Trophoblast cell (in vitro differentiated cells and primary cell): Measurements from ENCODE around the gene SERINC5.
A peak's percentile ranks its signal among the peaks of the same experiment; 100 is the strongest.

Source experiments
- DNase-seq, 2 donors: peaks; one replicate each; pipeline ENCODE4 v3.0.0-alpha.2; 2016
- H2AFZ ChIP-seq: 2 replicates; pipeline ENCODE4 v1.6.1; 2013; ENCODE audit warnings: low read length, moderate library complexity, mild to moderate bottlenecking; ENCODE audit not compliant: insufficient read depth, poor library complexity
- H2AK5ac ChIP-seq: 2 replicates; pipeline ENCODE4 v1.6.1; 2013; ENCODE audit warnings: mild to moderate bottlenecking, low read length
- H2BK120ac ChIP-seq: 2 replicates; pipeline ENCODE4 v1.6.1; 2013; ENCODE audit warnings: low read length, mild to moderate bottlenecking, moderate library complexity; ENCODE audit not compliant: insufficient read depth, poor library complexity
- H2BK12ac ChIP-seq: 2 replicates; pipeline ENCODE4 v1.6.1; 2013; ENCODE audit warnings: mild to moderate bottlenecking, low read length, moderate library complexity
- H2BK5ac ChIP-seq: 2 replicates; pipeline ENCODE4 v1.6.1; 2013; ENCODE audit warnings: low read length, low read depth, moderate library complexity, mild to moderate bottlenecking; ENCODE audit not compliant: poor library complexity
- H3K14ac ChIP-seq: 2 replicates; pipeline ENCODE4 v1.6.1; 2013; ENCODE audit warnings: mild to moderate bottlenecking, low read length
- H3K18ac ChIP-seq: 2 replicates; pipeline ENCODE4 v1.6.1; 2013; ENCODE audit warnings: mild to moderate bottlenecking, low read length
- H3K23ac ChIP-seq: 2 replicates; pipeline ENCODE4 v1.6.1; 2013; ENCODE audit warnings: low read length
- H3K27ac ChIP-seq: 2 replicates; pipeline ENCODE4 v1.5.1; 2013; ENCODE audit warnings: low read depth, mild to moderate bottlenecking, inconsistent platforms, low read length, moderate library complexity
- H3K27me3 ChIP-seq: 2 replicates; pipeline ENCODE4 v1.6.1; 2013; ENCODE audit warnings: inconsistent platforms, mild to moderate bottlenecking, low read length, moderate library complexity; ENCODE audit not compliant: insufficient read depth
- H3K36me3 ChIP-seq, 2 experiments: 1 replicate in 1 of 2; 2 replicates in 1 of 2; pipeline ENCODE4 v1.6.1; 2013; ENCODE audit warnings: low read length in 2 of 2, mild to moderate bottlenecking in 2 of 2, moderate library complexity in 1 of 2; ENCODE audit not compliant: insufficient read depth in 2 of 2, control insufficient read depth in 1 of 2
- H3K4ac ChIP-seq: 2 replicates; pipeline ENCODE4 v1.6.1; 2013; ENCODE audit warnings: low read depth, mild to moderate bottlenecking, low read length, moderate library complexity
- H3K4me1 ChIP-seq, 2 experiments: 1 replicate in 1 of 2; 2 replicates in 1 of 2; pipeline ENCODE4 v1.6.1; 2013; ENCODE audit warnings: low read length in 2 of 2, mild to moderate bottlenecking in 2 of 2, moderate library complexity in 1 of 2; ENCODE audit not compliant: insufficient read depth in 2 of 2, control insufficient read depth in 1 of 2
- H3K4me2 ChIP-seq: 2 replicates; pipeline ENCODE4 v1.6.1; 2013; ENCODE audit warnings: inconsistent platforms, mild to moderate bottlenecking, low read length, moderate library complexity
- H3K4me3 ChIP-seq: 2 replicates; pipeline ENCODE4 v1.5.1; 2013; ENCODE audit warnings: mild to moderate bottlenecking, low read depth, low read length, inconsistent platforms
- H3K79me1 ChIP-seq: one replicate; pipeline ENCODE4 v1.6.1; 2013; ENCODE audit warnings: low read length
- H3K79me2 ChIP-seq: 2 replicates; pipeline ENCODE4 v1.6.1; 2013; ENCODE audit warnings: low read length, mild to moderate bottlenecking; ENCODE audit not compliant: control insufficient read depth, insufficient read depth, poor library complexity
- H3K9ac ChIP-seq: 2 replicates; pipeline ENCODE4 v1.6.1; 2013; ENCODE audit warnings: mild to moderate bottlenecking, low read length
- H3K9me3 ChIP-seq: 2 replicates; pipeline ENCODE4 v1.6.1; 2013; ENCODE audit warnings: low read depth, mild to moderate bottlenecking, control low read depth, inconsistent platforms, low read length; ENCODE audit not compliant: insufficient read depth
- H4K12ac ChIP-seq: 2 replicates; pipeline ENCODE4 v1.6.1; 2013; ENCODE audit warnings: low read depth, mild to moderate bottlenecking, low read length, moderate library complexity
- H4K8ac ChIP-seq: 2 replicates; pipeline ENCODE4 v1.6.1; 2013; ENCODE audit warnings: low read depth, mild to moderate bottlenecking, low read length, moderate library complexity
- H4K91ac ChIP-seq: one replicate; pipeline ENCODE4 v1.6.1; 2013; ENCODE audit warnings: low read depth, mild to moderate bottlenecking, low read length, moderate library complexity
- WGBS: extraction: QIAGEN DNeasy Blood & Tissue Kit; methylation state at CpG from one replicate; pipeline ENCODE4 v1.1.7; 2013; ENCODE audit warnings: missing lambda C conversion rate; ENCODE audit not compliant: insufficient read length, insufficient coverage; ENCODE audit errors: extremely low coverage; 5-methylcytosine and 5-hydroxymethylcytosine counted together

SERINC5 gene

GRCh38 chr5:80090884-80091166, 165.0 kb downstream of the SERINC5 start:
- Histone ChIP-seq H3K79me1 (no peaks in the 10 kb centered on the region), H4K8ac (no peak overlapping the region), H2BK120ac (no peak overlapping the region), H3K14ac (no peak overlapping the region), H2BK5ac (no peak overlapping the region), H3K79me2 (no peaks in the 10 kb centered on the region), H3K36me3 (no peaks in the 10 kb centered on the region), H2AFZ (no peak overlapping the region), H3K23ac (no peak overlapping the region), H3K4me3 (no peak overlapping the region), H3K9ac (no peak overlapping the region), H2BK12ac (no peak overlapping the region), H3K4me2 (no peak overlapping the region), H2AK5ac (no peak overlapping the region), H3K4ac (no peak overlapping the region), H3K27me3 (no peaks in the 10 kb centered on the region), H3K9me3 (no peaks in the 10 kb centered on the region), H3K18ac (no peak overlapping the region), H4K91ac (no peak overlapping the region), H3K27ac (no peak overlapping the region), H4K12ac (no peak overlapping the region), H3K4me1 (no peaks in the 10 kb centered on the region)
- DNase-seq = no peak
- no CpG with 5 or more reads among the region's 5 CpGs for WGBS

GRCh38 chr5:80083101-80083890, 172.6 kb downstream of the SERINC5 start:
- WGBS = 100% methylated on average over 2 of the region's 19 CpGs
- H3K36me3 ChIP-seq = no peaks in the 10 kb centered on the region

DNA sequence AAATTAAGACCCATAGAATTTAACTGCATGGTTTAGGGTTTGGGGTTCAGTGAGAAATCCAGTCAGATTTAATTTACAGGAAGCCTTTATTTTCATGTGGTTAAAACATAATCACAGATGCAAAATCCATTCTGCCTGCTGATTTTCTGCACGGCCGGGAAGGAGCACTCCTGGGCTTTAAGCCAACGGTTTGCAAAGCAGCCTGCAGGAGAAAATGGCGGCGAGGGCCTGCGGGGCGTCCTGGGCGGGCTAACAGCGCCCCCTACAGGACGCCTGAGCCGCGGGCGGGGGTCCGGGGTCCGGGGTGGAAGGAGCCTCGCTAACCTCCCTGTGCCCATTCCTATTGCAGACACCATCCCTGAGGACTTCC, 173.1 kb downstream of the SERINC5 start:
- WGBS = no CpG with 5 or more reads among the region's 16 CpGs
- Histone ChIP-seq H3K9me3 (no peaks in the 10 kb centered on the region), H3K4me1 (peaks cover 0 to 3% of the 10 kb centered on the region in 2 experiments), H3K79me2 (no peaks in the 10 kb centered on the region), H4K91ac (no peak overlapping the region), H2BK12ac (no peak overlapping the region), H3K36me3 (no peaks in the 10 kb centered on the region), H4K8ac (peak overlapping the region; percentile 39), H2AFZ (no peak overlapping the region), H3K4me3 (no peak overlapping the region), H3K4ac (no peak overlapping the region), H2BK5ac (no peak overlapping the region), H2AK5ac (no peak overlapping the region), H4K12ac (no peak overlapping the region), H3K27me3 (no peaks in the 10 kb centered on the region), H3K23ac (no peak overlapping the region), H2BK120ac (no peak overlapping the region), H3K9ac (no peak overlapping the region), H3K4me2 (no peak overlapping the region), H3K18ac (no peak overlapping the region), H3K27ac (no peak overlapping the region), H3K79me1 (no peaks in the 10 kb centered on the region), H3K14ac (no peak overlapping the region)
- DNase-seq = peak; percentile 11 to 60

More at GRCh38 chr5:80083101-80083890, 172.6 kb downstream of the SERINC5 start:
- Histone ChIP-seq H3K79me1 (no peaks in the 10 kb centered on the region), H4K8ac (no peak overlapping the region), H3K4me2 (peak overlapping the region; percentile 6), H3K18ac (no peak overlapping the region), H3K27me3 (no peaks in the 10 kb centered on the region), H2BK12ac (no peak overlapping the region), H2AFZ (peak overlapping the region; percentile 17), H2BK120ac (no peak overlapping the region), H3K9ac (no peak overlapping the region), H3K79me2 (no peaks in the 10 kb centered on the region), H3K14ac (no peak overlapping the region), H3K23ac (no peak overlapping the region), H3K9me3 (no peaks in the 10 kb centered on the region), H3K4me3 (no peak overlapping the region), H2AK5ac (no peak overlapping the region), H4K91ac (no peak overlapping the region), H4K12ac (no peak overlapping the region), H3K4me1 (peaks cover 0 to 3% of the 10 kb centered on the region in 2 experiments), H2BK5ac (no peak overlapping the region), H3K4ac (no peak overlapping the region), H3K27ac (no peak overlapping the region)
- DNase-seq = peak in 1 of 2 donors; percentile 83

- no peak overlapping the region for H3K9ac ChIP-seq
- DNase-seq = no peak
Measured at GRCh38 chr5:80082281-80082680, 173.6 kb downstream of the SERINC5 start.

More at GRCh38 chr5:80082281-80082680, 173.6 kb downstream of the SERINC5 start:
- H3K23ac ChIP-seq = no peak overlapping the region
- peaks cover 0 to 3% of the 10 kb centered on the region in 2 experiments for H3K4me1 ChIP-seq
- H3K9me3 ChIP-seq = no peaks in the 10 kb centered on the region
- no peak overlapping the region for H4K12ac ChIP-seq
- no peak overlapping the region for H3K4me2 ChIP-seq
- no peaks in the 10 kb centered on the region for H3K27me3 ChIP-seq
- no peak overlapping the region for H2BK5ac ChIP-seq
- H3K14ac ChIP-seq = no peak overlapping the region
- no peak overlapping the region for H3K18ac ChIP-seq
- no peak overlapping the region for H2AK5ac ChIP-seq
- no peak overlapping the region for H3K4ac ChIP-seq
- H4K91ac ChIP-seq = no peak overlapping the region
- no peak overlapping the region for H2AFZ ChIP-seq
- peak overlapping the region; percentile 70 for H4K8ac ChIP-seq
- H3K36me3 ChIP-seq = no peaks in the 10 kb centered on the region
- no peak overlapping the region for H3K27ac ChIP-seq
- H2BK12ac ChIP-seq = no peak overlapping the region
- H3K4me3 ChIP-seq = no peak overlapping the region
- H3K79me1 ChIP-seq = no peaks in the 10 kb centered on the region
- no peaks in the 10 kb centered on the region for H3K79me2 ChIP-seq
- WGBS = no CpG with 5 or more reads among the region's 15 CpGs
- no peak overlapping the region for H2BK120ac ChIP-seq
